ENCODE data around the gene TAGLN3.
"Not testable (repeated sequence)": the region's sequence is repeated elsewhere in the genome, so short reads cannot be mapped to it uniquely, and the experiment has no call there.

Gene TAGLN3

GRCh38 chr3:112020674-112021085 is 22.0 kb downstream of the TAGLN3 start:
- no peak for DNase-seq (ENCODE audit: low spot score in 2 of 2)
- Mint-ChIP-seq H3K27me3 (no peaks in the 10 kb centered on the region), H3K9me3 (no peaks in the 10 kb centered on the region)

GRCh38 chr3:112027142-112027541 is 28.4 kb downstream of the TAGLN3 start:
- ATAC-seq (replicated peaks; ENCODE audit: extremely low read depth, poor library complexity, severe bottlenecking) (no peak), DNase-seq (ENCODE audit: low spot score in 2 of 2) (no peak)
- Mint-ChIP-seq H3K36me3 (ENCODE audit: insufficient read depth) (no peaks in the 10 kb centered on the region), H3K27me3 (peaks cover under 1% of the 10 kb centered on the region), H3K27ac (ENCODE audit: low read depth) (no peak overlapping the region), H3K4me1 (no peaks in the 10 kb centered on the region), H3K9me3 (no peaks in the 10 kb centered on the region), H3K4me3 (no peak overlapping the region)

More at GRCh38 chr3:112020674-112021085, 22.0 kb downstream of the TAGLN3 start:
- Mint-ChIP-seq H3K4me1 (no peaks in the 10 kb centered on the region), H3K4me3 (no peak overlapping the region), H3K36me3 (ENCODE audit: insufficient read depth) (no peaks in the 10 kb centered on the region), H3K27ac (ENCODE audit: low read depth) (no peak overlapping the region)
- ATAC-seq (replicated peaks; ENCODE audit: extremely low read depth, poor library complexity, severe bottlenecking), result no peak

GRCh38 chr3:112027826-112028225 is 29.1 kb downstream of the TAGLN3 start:
- H3K27me3 Mint-ChIP-seq, result peaks cover 8% of the 10 kb centered on the region
- H3K27ac Mint-ChIP-seq (ENCODE audit: low read depth), result no peak overlapping the region
- no peaks in the 10 kb centered on the region for H3K9me3 Mint-ChIP-seq
- H3K36me3 Mint-ChIP-seq (ENCODE audit: insufficient read depth), result no peaks in the 10 kb centered on the region
- H3K4me1 Mint-ChIP-seq, result no peaks in the 10 kb centered on the region
- DNase-seq (ENCODE audit: low spot score in 2 of 2) (no peak), ATAC-seq (replicated peaks; ENCODE audit: extremely low read depth, poor library complexity, severe bottlenecking) (no peak)
- H3K4me3 Mint-ChIP-seq, result no peak overlapping the region

GRCh38 chr3:112030901-112031300 is 32.2 kb downstream of the TAGLN3 start:
- DNase-seq (ENCODE audit: low spot score in 2 of 2) (no peak), ATAC-seq (replicated peaks; ENCODE audit: extremely low read depth, poor library complexity, severe bottlenecking) (no peak)
- no peaks in the 10 kb centered on the region for H3K9me3 Mint-ChIP-seq
- no peak overlapping the region for H3K27ac Mint-ChIP-seq (ENCODE audit: low read depth)
- peaks cover 11% of the 10 kb centered on the region for H3K27me3 Mint-ChIP-seq
- no peaks in the 10 kb centered on the region for H3K4me1 Mint-ChIP-seq
- no peaks in the 10 kb centered on the region for H3K36me3 Mint-ChIP-seq (ENCODE audit: insufficient read depth)
- no peak overlapping the region for H3K4me3 Mint-ChIP-seq

GRCh38 chr3:112032098-112032731 is 33.5 kb downstream of the TAGLN3 start:
- ATAC-seq (replicated peaks; ENCODE audit: extremely low read depth, poor library complexity, severe bottlenecking), result no peak
- Mint-ChIP-seq H3K9me3 (no peaks in the 10 kb centered on the region), H3K4me3 (no peak overlapping the region), H3K36me3 (ENCODE audit: insufficient read depth) (no peaks in the 10 kb centered on the region), H3K27ac (ENCODE audit: low read depth) (no peak overlapping the region), H3K4me1 (no peaks in the 10 kb centered on the region), H3K27me3 (peaks cover 11% of the 10 kb centered on the region)
- no peak for DNase-seq (ENCODE audit: low spot score in 2 of 2)

- no peaks in the 10 kb centered on the region for H3K9me3 Mint-ChIP-seq
- H3K4me3 Mint-ChIP-seq, result no peak within 1 kb of the TSS
- H3K4me1 Mint-ChIP-seq, result no peaks in the 10 kb centered on the region
- H3K27me3 Mint-ChIP-seq, result peaks cover 11% of the 10 kb centered on the region
- no peaks in the 10 kb centered on the region for H3K36me3 Mint-ChIP-seq (ENCODE audit: insufficient read depth)
- ATAC-seq (replicated peaks; ENCODE audit: extremely low read depth, poor library complexity, severe bottlenecking) (no peak), DNase-seq (ENCODE audit: low spot score in 2 of 2) (no peak)
- no peak within 1 kb of the TSS for H3K27ac Mint-ChIP-seq (ENCODE audit: low read depth)
Observed at GRCh38 chr3:112034436-112034835, 35.7 kb downstream of the TAGLN3 start, which contains the start of gene TMPRSS7. Gene TMPRSS7 (plus strand): TSS chr3:112034736. CDS start chr3:112034846, 110 bp downstream.

GRCh38 chr3:112035241-112035640 is 36.5 kb downstream of the TAGLN3 start:
- H3K9me3 Mint-ChIP-seq, result no peaks in the 10 kb centered on the region
- no peaks in the 10 kb centered on the region for H3K36me3 Mint-ChIP-seq (ENCODE audit: insufficient read depth)
- no peaks in the 10 kb centered on the region for H3K4me1 Mint-ChIP-seq
- H3K4me3 Mint-ChIP-seq, result no peak overlapping the region
- DNase-seq (ENCODE audit: low spot score in 2 of 2), result no peak
- peaks cover 11% of the 10 kb centered on the region for H3K27me3 Mint-ChIP-seq
- no peak for ATAC-seq (replicated peaks; ENCODE audit: extremely low read depth, poor library complexity, severe bottlenecking)
- no peak overlapping the region for H3K27ac Mint-ChIP-seq (ENCODE audit: low read depth)

- not testable (repeated sequence) for DNase-seq (ENCODE audit: low spot score in 2 of 2); H3K27me3 Mint-ChIP-seq; H3K27ac Mint-ChIP-seq (ENCODE audit: low read depth); H3K9me3 Mint-ChIP-seq; H3K4me1 Mint-ChIP-seq; H3K36me3 Mint-ChIP-seq (ENCODE audit: insufficient read depth); ATAC-seq (replicated peaks; ENCODE audit: extremely low read depth, poor library complexity, severe bottlenecking); H3K4me3 Mint-ChIP-seq
Observed at GRCh38 chr3:112037194-112037593, 38.5 kb downstream of the TAGLN3 start.

- Mint-ChIP-seq H3K27me3 (no peaks in the 10 kb centered on the region), H3K27ac (ENCODE audit: low read depth) (no peak overlapping the region), H3K36me3 (ENCODE audit: insufficient read depth) (no peaks in the 10 kb centered on the region), H3K4me1 (no peaks in the 10 kb centered on the region), H3K4me3 (no peak overlapping the region), H3K9me3 (no peaks in the 10 kb centered on the region)
- no peak for DNase-seq (ENCODE audit: low spot score in 2 of 2)
- ATAC-seq (replicated peaks; ENCODE audit: extremely low read depth, poor library complexity, severe bottlenecking), result no peak
Observed at GRCh38 chr3:112038863-112039262, 40.1 kb downstream of the TAGLN3 start.

GRCh38 chr3:112041321-112041720 is 42.6 kb downstream of the TAGLN3 start:
- Mint-ChIP-seq H3K27ac (ENCODE audit: low read depth) (no peak overlapping the region), H3K27me3 (no peaks in the 10 kb centered on the region), H3K4me3 (no peak overlapping the region), H3K9me3 (no peaks in the 10 kb centered on the region), H3K4me1 (no peaks in the 10 kb centered on the region), H3K36me3 (ENCODE audit: insufficient read depth) (no peaks in the 10 kb centered on the region)
- ATAC-seq (replicated peaks; ENCODE audit: extremely low read depth, poor library complexity, severe bottlenecking) (no peak), DNase-seq (ENCODE audit: low spot score in 2 of 2) (no peak)

- no peak for ATAC-seq (replicated peaks; ENCODE audit: extremely low read depth, poor library complexity, severe bottlenecking)
- Mint-ChIP-seq H3K27me3 (no peaks in the 10 kb centered on the region), H3K9me3 (no peaks in the 10 kb centered on the region), H3K4me1 (no peaks in the 10 kb centered on the region), H3K36me3 (ENCODE audit: insufficient read depth) (no peaks in the 10 kb centered on the region), H3K27ac (ENCODE audit: low read depth) (no peak overlapping the region), H3K4me3 (no peak overlapping the region)
- no peak for DNase-seq (ENCODE audit: low spot score in 2 of 2)
Observed at GRCh38 chr3:112042842-112043280, 44.1 kb downstream of the TAGLN3 start.

- Mint-ChIP-seq H3K4me1 (no peaks in the 10 kb centered on the region), H3K4me3 (no peak overlapping the region), H3K36me3 (ENCODE audit: insufficient read depth) (no peaks in the 10 kb centered on the region), H3K9me3 (no peaks in the 10 kb centered on the region), H3K27ac (ENCODE audit: low read depth) (no peak overlapping the region), H3K27me3 (no peaks in the 10 kb centered on the region)
- peak; percentile 93 for ATAC-seq (replicated peaks; ENCODE audit: extremely low read depth, poor library complexity, severe bottlenecking)
- DNase-seq (ENCODE audit: low spot score in 2 of 2), result peak in 1 of 2 donors; percentile 30
Observed at GRCh38 chr3:112043621-112044201, 45.0 kb downstream of the TAGLN3 start.

- Mint-ChIP-seq H3K27ac (ENCODE audit: low read depth) (no peak overlapping the region), H3K36me3 (ENCODE audit: insufficient read depth) (no peaks in the 10 kb centered on the region), H3K4me3 (no peak overlapping the region), H3K27me3 (peaks cover 14% of the 10 kb centered on the region), H3K4me1 (no peaks in the 10 kb centered on the region), H3K9me3 (no peaks in the 10 kb centered on the region)
- no peak for DNase-seq (ENCODE audit: low spot score in 2 of 2)
- ATAC-seq (replicated peaks; ENCODE audit: extremely low read depth, poor library complexity, severe bottlenecking), result no peak
Observed at GRCh38 chr3:112046599-112046998, 47.9 kb downstream of the TAGLN3 start.
